Sigmoid colon (tissue), 7 donors: Measurements from ENCODE around the gene THRB. TPM values are rescaled to one million over a fixed set of nuclear protein-coding genes. Genes with fewer than 3 reads are reported as not detected.

Experiments
- DNase-seq: peaks from one replicate; pipeline ENCODE4 v3.0.0-alpha.2; 2019
- H3K27ac ChIP-seq, 4 donors: fragments of 200-600 bp; sonication (generic); one replicate each; pipeline ENCODE4 v1.5.1; 2016 to 2019; ENCODE audit warnings: mild to moderate bottlenecking in 1 of 4
- H3K27me3 ChIP-seq, 3 donors: fragments of 200-600 bp; sonication (generic); one replicate each; pipeline ENCODE4 v1.5.1; 2019; ENCODE audit warnings: mild to moderate bottlenecking in 1 of 3
- H3K36me3 ChIP-seq, 4 donors: fragments of 200-600 bp; sonication (generic); one replicate each; pipeline ENCODE4 v1.5.1; 2016 to 2019
- H3K4me1 ChIP-seq, 4 donors: fragments of 200-600 bp; sonication (generic); one replicate each; pipeline ENCODE4 v1.5.1; 2017 to 2019
- H3K4me3 ChIP-seq, 4 donors: fragments of 200-600 bp; sonication (generic); one replicate each; pipeline ENCODE4 v1.5.1; 2017 to 2019; ENCODE audit warnings: mild to moderate bottlenecking in 2 of 4, moderate library complexity in 1 of 4
- H3K9me3 ChIP-seq, 4 donors: fragments of 200-600 bp in 3 of 4; sonication (generic) in 3 of 4; one replicate each; pipeline versions ENCODE4 v1.5.1 to v1.6.1; 2013 to 2019
- CTCF ChIP-seq, 4 experiments: fragments of 450-650 bp in 3 of 4; fragments of 200-600 bp in 1 of 4; IDR thresholded peaks; one replicate each; pipeline ENCODE4 v1.5.1; 2016 to 2019; ENCODE audit warnings: antibody characterized with exemption in 4 of 4, mild to moderate bottlenecking in 3 of 4, moderate library complexity in 2 of 4
- EP300 ChIP-seq, 4 donors: sonication (generic); formaldehyde crosslinking; IDR thresholded peaks; one replicate each; pipeline ENCODE4 v1.6.1; 2017; ENCODE audit warnings: antibody characterized with exemption in 4 of 4
- POLR2A ChIP-seq, 2 donors: fragments of 450-650 bp; IDR thresholded peaks; one replicate each; pipeline ENCODE4 v1.6.1; 2016; ENCODE audit warnings: antibody characterized with exemption in 2 of 2, mild to moderate bottlenecking in 2 of 2, moderate library complexity in 2 of 2
- POLR2AphosphoS5 ChIP-seq, 4 donors: sonication (generic); formaldehyde crosslinking; IDR thresholded peaks; one replicate each; pipeline ENCODE4 v1.6.1; 2017; ENCODE audit warnings: antibody characterized with exemption in 4 of 4
- WGBS, 2 donors: extraction: QIAGEN DNeasy Blood & Tissue Kit; methylation state at CpG; one replicate each; pipeline ENCODE4 v1.1.7; 2013; 5-methylcytosine and 5-hydroxymethylcytosine counted together
- intact Hi-C: fragments of 100-400 bp; cut with DNase I; formaldehyde crosslinking; loops from one replicate; pipeline ENCODE4 v1.15.1; 2023
- polyA plus RNA-seq, 3 donors: library from polyadenylated mRNA; stranded (reverse); fragments of 200-250 nt; gene quantifications; one replicate each; pipeline ENCODE4 v1.2.3, GENCODE V29; 2013
- total RNA-seq, 4 donors: library from RNA; depleted of rRNA; stranded (reverse); fragments of >200 nt; gene quantifications; one replicate each; pipeline ENCODE4 v1.1.0, GENCODE V29; 2016
- donor health status: healthy with polysubstance abuse.
- donor health status: Bipolar disorder and iron deficiency.
- donor health status: healthy.

THRB gene
- total and polyA plus RNA-seq, 7 donors: 7.2 to 49.5 (median 29.7) TPM

- no peak overlapping the region for H3K4me3 ChIP-seq
- WGBS, 2 donors: 88 to 89% methylated on average over 5 of the region's 5 CpGs
- no peak for DNase-seq
- peaks cover 0 to 4% (median 0%) of the 10 kb centered on the region in 4 donors for H3K36me3 ChIP-seq
- no peaks in the 10 kb centered on the region for H3K9me3 ChIP-seq
- H3K27ac ChIP-seq: no peak overlapping the region
- H3K27me3 ChIP-seq: no peaks in the 10 kb centered on the region
- H3K4me1 ChIP-seq: peaks cover 0 to 41% (median 11%) of the 10 kb centered on the region in 4 donors
- intact Hi-C loops: no loop called here
- TF ChIP-seq POLR2A (IDR thresholded peaks at IDR 0.05) (no peak), CTCF (IDR thresholded peaks at IDR 0.05) (no peak), POLR2AphosphoS5 (IDR thresholded peaks at IDR 0.05) (no peak), EP300 (IDR thresholded peaks at IDR 0.05) (no peak)
Measured at GRCh38 chr3:24199775-24200247, 294.8 kb downstream of the THRB start.

GRCh38 chr3:24199300-24199699, 295.4 kb downstream of the THRB start:
- Histone ChIP-seq H3K27ac (no peak overlapping the region), H3K4me3 (no peak overlapping the region), H3K36me3 (peaks cover 0 to 4% (median 0%) of the 10 kb centered on the region in 4 donors), H3K27me3 (no peaks in the 10 kb centered on the region), H3K9me3 (no peaks in the 10 kb centered on the region), H3K4me1 (peaks cover 0 to 41% (median 11%) of the 10 kb centered on the region in 4 donors)
- intact Hi-C loops: no loop called here
- no peak for DNase-seq
- 90 to 93% methylated on average over 2 of the region's 2 CpGs for WGBS, 2 donors
- TF ChIP-seq CTCF (IDR thresholded peaks at IDR 0.05) (no peak), EP300 (IDR thresholded peaks at IDR 0.05) (no peak), POLR2A (IDR thresholded peaks at IDR 0.05) (no peak), POLR2AphosphoS5 (IDR thresholded peaks at IDR 0.05) (no peak)

- no peak for DNase-seq
- no peaks in the 10 kb centered on the region for H3K27me3 ChIP-seq
- WGBS, 2 donors: 92 to 99% methylated on average over 1 of the region's 1 CpG
- H3K27ac ChIP-seq: no peak overlapping the region
- intact Hi-C loops: no loop called here
- peaks cover 0 to 41% (median 11%) of the 10 kb centered on the region in 4 donors for H3K4me1 ChIP-seq
- no peak overlapping the region for H3K4me3 ChIP-seq
- peaks cover 0 to 2% (median 0%) of the 10 kb centered on the region in 4 donors for H3K36me3 ChIP-seq
- no peaks in the 10 kb centered on the region for H3K9me3 ChIP-seq
- TF ChIP-seq EP300 (IDR thresholded peaks at IDR 0.05) (no peak), POLR2A (IDR thresholded peaks at IDR 0.05) (no peak), CTCF (IDR thresholded peaks at IDR 0.05) (no peak), POLR2AphosphoS5 (IDR thresholded peaks at IDR 0.05) (no peak)
Measured at GRCh38 chr3:24198728-24199127, 295.9 kb downstream of the THRB start.

- H3K4me3 ChIP-seq: no peak overlapping the region
- no peaks in the 10 kb centered on the region for H3K36me3 ChIP-seq
- intact Hi-C loops: no loop called here
- no peaks in the 10 kb centered on the region for H3K9me3 ChIP-seq
- DNase-seq: no peak
- TF ChIP-seq POLR2AphosphoS5 (IDR thresholded peaks at IDR 0.05) (no peak), EP300 (IDR thresholded peaks at IDR 0.05) (no peak)
- no peak overlapping the region for H3K27ac ChIP-seq
- no peaks in the 10 kb centered on the region for H3K27me3 ChIP-seq
- 94 to 97% methylated on average over 5 of the region's 5 CpGs for WGBS, 2 donors
- H3K4me1 ChIP-seq: peaks cover 0 to 41% (median 11%) of the 10 kb centered on the region in 4 donors
Measured at GRCh38 chr3:24197809-24198208, 296.8 kb downstream of the THRB start.

GRCh38 chr3:24196526-24196925, 298.1 kb downstream of the THRB start:
- no peaks in the 10 kb centered on the region for H3K36me3 ChIP-seq
- intact Hi-C loops: no loop called here
- DNase-seq: no peak
- TF ChIP-seq POLR2AphosphoS5 (IDR thresholded peaks at IDR 0.05): no peak
- TF ChIP-seq CTCF (IDR thresholded peaks at IDR 0.05): no peak
- no peak for TF ChIP-seq EP300 (IDR thresholded peaks at IDR 0.05)
- TF ChIP-seq POLR2A (IDR thresholded peaks at IDR 0.05): no peak
- H3K9me3 ChIP-seq: no peaks in the 10 kb centered on the region
- H3K27me3 ChIP-seq: no peaks in the 10 kb centered on the region
- H3K4me1 ChIP-seq: peaks cover 0 to 52% (median 18%) of the 10 kb centered on the region in 4 donors
- no peak overlapping the region for H3K27ac ChIP-seq
- H3K4me3 ChIP-seq: no peak overlapping the region
